Hematopoietic multipotent progenitor cell treated with erythropoietin and hydrocortisone succinate and interleukin-3 and kit ligand, for 17 days (in vitro differentiated cells): ENCODE results near the gene MRPL42.
"Not testable (repeated sequence)": the region's sequence is repeated elsewhere in the genome, so short reads cannot be mapped to it uniquely, and the experiment has no call there.

Experiments used
- DNase-seq: peaks from one replicate; pipeline ENCODE4 v3.0.0-alpha.2; 2015; ENCODE audit warnings: low spot score

The MRPL42 gene

DNA sequence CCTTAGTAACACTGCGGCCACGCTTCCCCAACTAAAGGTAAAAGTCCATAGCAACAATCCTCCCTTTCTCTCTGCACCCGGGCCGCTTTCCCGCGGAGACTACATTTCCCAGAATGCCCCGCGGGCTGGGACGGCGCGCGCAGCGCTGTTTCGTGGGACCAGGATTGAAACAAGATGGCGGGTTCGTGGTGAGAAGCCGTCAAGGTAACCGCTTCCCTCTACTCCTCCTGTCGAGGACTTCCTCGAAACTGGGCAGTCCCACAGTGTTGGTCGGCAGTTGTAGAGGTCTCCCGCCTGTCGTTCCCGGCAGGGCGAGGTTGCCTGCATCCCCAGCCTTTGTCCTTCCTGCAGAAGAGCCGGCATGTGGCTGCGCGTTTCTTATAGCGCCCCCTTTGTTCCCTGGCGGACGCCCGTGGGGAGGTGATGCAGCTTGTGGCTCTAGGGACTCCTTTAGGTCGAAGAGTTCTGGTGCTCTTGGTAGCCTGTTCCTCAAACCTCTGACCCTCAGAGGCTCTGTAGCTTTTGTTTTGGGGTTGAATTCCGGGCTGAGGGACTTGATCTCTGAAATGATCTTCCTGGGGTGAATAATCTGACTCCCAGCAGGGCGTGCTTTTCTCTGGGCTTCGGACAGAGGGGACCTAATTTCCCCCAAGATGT lies at the start of gene MRPL42:
Gene MRPL42, plus strand, starts transcription at position 164 of the 657 bp plus-strand sequence. CDS start 1,772 bp downstream, outside the sequence.
- DNase-seq: peak; percentile 92

DNA sequence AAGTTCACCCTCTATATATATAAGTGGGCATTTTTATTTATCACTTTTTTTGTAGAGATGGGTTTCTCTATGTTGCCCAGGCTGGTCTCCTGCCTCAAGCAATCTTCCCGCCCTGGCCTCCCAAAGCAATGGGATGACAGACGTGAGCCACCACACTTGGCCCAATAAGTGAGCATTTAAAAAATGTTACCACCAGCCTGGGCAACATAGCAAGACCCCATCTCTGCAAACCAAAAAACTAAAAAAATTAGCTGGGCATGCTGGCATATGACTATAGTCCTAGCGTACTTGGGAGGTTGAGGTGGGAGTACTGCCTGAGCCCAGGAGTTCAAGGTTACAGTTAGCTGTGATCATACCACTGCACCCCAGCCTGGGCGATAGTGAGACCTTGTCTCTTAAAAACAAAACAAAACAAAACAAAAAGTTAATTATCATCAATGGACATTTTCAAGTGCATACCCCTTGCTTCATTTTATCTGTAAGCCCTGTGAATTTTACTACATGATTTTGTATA lies 49.3 kb upstream of the MRPL42 start:
- no peak for DNase-seq

DNA sequence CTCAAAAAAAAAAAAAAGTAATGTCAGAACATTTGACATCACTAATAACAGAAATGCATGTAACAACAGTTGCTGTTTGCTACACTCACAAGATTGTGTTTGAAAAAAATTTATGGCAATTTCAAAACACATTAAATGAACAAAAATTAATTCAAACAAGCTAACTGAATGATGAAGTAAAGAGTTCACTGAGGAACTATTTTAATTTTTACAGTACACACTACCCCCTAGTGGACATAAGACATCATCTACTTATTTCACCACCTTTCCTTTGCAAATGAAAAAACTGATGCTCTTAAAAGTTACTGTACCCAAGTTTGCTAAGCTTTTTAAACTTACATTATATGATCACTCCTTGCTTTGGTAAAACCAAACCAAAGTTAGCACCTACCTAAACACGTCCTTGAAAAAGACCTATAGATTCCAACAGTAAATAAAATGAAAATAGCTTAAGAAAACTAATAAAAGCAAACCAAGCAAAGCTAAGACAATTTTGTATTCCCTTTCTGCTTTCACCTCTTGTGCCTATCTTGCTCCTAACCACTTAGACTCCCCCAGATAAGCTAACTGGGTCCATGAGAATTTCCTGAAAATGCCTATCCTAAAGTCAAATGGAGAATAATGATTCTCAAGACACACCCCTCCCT lies 47.8 kb upstream of the MRPL42 start:
- DNase-seq: peak; percentile 84

DNA sequence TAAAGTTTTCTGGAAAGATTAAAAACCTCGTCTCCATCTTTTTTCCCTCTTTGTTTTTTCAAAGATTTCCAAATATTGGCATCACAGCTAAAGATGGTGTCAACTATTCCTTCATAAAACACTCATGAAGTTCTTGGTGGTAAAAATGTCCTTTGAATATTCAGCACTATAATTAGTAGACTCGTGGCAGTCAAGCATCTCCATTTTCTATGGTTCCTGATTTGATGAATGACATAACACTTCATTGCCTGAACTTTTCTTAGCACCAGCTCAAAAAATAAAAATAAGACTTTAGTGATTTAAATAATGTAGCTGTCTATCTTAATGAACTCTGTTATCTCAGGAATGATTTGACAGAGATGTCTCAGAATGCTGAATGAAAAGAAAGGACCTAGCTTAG lies 45.3 kb upstream of the MRPL42 start:
- DNase-seq: no peak

DNA sequence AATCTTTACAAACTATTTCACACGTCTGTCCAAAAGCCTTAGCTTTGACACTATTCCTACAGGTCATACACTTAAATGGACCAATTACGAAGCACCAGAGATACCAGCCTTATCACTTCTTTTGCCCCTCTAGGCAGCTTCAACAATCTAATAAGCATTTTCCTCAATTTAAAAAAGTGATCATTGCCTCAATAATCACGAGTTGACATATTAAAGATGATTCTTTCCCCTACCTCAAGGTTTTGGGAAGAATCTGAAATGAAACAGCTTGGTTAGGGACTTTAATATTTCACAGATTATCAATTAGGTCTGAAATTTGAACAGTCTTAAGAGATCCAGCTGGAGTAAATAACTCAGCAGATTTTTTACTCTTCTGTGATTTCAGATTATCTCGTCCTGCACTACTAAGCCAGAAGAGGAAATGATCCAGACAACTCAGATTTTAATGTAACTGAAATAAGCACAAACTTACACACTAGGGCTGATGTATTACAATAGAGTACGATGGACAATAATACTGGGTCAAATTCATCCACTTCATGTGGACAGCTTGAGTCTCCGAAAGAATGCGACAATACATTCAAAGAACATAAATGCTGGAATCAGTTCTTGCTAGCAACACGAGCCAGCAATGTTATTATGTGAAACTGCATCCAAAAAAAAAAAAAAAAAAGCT lies 41.4 kb upstream of the MRPL42 start:
- no peak for DNase-seq

DNA sequence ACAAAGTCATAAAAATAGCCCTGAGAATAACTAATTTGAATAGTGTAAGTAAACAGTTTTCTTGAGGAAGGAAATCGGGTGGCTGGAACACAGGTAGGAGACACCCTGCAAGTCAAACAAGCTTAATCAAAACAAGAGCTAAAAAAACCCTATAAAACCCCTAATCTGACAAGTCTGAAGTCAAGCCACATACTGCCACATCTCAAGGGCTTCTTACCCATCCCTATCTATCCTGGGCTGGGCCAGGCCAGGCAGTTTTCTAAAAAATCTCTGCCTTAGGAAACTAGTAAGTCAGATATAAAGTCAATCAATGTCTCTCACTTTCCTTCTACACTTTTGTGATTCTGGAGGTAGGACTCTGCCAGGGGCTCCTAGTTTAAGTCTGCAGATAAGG lies 40.9 kb upstream of the MRPL42 start:
- no peak for DNase-seq

DNA sequence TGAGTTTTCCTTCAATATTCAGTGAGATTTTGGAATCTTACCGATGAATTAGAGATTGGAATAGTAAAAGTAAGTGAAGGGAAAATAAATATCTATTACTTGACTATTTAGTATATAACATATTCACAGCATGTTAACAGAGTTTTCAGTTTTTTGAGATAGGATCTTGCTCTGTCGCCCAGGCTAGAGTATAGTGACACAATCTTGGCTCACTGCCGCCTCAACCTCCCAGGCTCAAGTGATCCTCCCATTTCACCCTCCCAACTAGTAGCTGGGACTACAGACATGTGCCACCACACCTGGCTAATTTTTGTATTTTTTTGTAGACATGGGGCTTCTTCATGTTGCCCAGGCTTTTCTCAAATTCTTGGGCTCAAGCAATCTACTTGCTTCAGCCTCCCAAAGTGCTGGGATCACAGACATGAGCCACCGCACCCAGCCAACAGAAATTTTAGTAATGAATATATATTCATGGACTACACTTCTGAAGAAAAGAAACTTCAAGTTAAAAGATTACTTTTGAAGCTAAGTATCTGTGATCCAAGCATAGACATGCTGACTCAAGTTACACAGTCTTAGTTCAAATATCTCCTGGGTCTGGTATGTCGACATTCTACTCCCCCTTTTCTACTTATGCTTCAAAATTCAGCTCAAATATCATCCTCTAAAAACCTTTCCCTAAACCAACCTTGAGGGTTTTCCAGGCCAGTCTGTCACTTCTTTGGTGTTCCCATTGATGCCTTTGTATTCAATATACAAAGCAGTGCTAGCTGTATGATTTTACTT lies 39.3 kb upstream of the MRPL42 start:
- DNase-seq: no peak

DNA sequence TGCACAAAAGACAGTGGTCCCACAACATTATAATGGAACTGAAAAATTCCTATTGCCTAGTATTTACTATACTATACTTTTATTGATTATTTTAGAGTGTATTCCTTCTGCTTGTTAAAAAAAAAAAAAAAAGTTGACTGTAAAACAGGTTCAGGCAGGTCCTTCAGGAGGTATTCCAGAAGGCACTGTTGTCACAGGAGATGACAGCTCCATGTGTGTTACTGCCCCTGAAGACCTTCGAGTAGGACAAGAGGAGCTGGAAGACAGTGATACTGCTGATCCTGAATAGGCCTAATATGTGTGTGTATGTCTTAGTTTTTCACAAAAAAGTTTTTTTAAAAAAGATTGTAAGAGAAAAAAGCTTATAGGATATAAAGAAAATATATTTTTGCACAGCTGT lies 37.9 kb upstream of the MRPL42 start:
- no peak for DNase-seq

DNA sequence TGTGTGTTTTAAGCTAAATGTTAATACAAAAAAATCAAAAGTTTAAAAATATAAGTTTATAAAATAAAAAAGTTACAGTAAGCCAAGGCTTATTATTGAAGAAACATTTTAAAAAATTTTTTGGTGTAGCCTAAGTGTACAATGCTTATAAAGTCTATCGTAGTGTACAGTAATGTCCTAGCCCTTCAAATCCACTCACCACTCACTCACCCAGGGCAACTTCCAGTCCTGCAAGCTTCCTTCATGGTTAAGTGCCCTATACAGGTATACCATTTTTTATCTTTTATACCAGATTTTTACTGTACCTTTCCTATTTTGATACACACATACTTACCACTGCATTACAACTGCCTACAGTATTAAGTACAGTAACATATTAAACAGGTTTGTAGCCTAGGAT lies 37.5 kb upstream of the MRPL42 start:
- DNase-seq: no peak

DNA sequence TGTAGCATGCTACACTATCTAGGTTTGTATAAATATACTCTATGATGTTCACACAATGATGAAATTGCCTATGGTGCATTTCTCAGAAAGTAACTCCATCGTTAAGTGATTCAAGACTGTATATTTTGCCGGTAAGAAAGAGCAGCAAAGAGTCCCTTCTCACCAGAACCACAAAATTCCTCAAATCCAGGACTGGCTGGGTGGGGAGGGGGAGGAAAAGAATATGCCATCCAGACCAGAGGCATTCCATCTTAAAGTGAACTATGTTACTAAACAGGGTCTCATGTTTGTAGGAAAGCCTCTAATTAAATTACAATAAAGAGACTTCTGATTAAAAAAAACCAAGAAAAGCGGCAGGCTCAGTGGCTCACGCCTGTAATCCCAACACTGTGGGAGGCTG lies 37.0 kb upstream of the MRPL42 start:
- no peak for DNase-seq

DNA sequence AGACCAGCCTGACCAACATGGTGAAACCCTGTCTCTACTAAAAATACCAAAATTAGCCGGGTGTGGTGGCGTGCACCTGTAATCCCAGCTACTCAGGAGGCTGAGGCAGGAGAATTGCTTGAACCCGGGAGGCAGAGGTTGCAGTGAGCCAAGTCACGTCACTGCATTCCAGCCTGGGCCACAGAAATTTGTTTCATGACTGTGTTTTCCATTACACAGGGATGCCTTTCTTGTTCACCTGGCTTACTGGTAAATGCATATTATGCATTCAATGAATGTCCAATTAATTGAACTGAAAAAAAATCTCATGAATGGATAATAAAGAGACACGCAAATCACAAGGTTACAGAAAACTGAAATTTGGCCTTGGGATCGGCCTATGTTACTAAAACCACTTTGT lies 35.3 kb upstream of the MRPL42 start:
- DNase-seq: not testable (repeated sequence)

DNA sequence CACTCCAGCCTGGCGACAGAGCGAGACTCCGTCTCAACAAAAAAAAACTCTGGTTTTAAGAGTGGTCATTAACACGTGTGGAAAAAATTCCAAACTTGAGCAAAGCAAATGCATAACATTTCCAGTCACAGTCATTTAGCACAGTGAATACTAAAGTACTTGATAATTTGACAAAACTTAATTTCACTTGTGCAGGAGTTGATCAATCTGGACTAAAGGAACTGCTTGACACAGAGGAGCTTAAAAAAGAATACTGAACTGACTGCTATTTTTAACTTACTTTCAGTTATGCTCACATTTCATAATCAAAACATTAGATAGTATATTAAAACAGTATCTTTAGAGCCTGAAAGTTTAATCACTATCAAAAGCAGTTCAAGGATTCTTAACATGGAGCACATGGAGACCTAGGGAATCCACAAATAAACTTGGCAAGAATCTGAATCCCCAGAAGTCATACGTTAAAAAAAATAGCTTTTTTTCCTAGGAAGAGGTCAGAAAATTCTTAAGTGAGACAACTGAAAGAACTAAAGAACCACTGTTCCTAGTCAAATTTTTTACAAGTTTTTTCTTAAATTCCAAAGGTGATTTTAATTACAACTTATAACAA lies 33.0 kb upstream of the MRPL42 start:
- no peak for DNase-seq

DNA sequence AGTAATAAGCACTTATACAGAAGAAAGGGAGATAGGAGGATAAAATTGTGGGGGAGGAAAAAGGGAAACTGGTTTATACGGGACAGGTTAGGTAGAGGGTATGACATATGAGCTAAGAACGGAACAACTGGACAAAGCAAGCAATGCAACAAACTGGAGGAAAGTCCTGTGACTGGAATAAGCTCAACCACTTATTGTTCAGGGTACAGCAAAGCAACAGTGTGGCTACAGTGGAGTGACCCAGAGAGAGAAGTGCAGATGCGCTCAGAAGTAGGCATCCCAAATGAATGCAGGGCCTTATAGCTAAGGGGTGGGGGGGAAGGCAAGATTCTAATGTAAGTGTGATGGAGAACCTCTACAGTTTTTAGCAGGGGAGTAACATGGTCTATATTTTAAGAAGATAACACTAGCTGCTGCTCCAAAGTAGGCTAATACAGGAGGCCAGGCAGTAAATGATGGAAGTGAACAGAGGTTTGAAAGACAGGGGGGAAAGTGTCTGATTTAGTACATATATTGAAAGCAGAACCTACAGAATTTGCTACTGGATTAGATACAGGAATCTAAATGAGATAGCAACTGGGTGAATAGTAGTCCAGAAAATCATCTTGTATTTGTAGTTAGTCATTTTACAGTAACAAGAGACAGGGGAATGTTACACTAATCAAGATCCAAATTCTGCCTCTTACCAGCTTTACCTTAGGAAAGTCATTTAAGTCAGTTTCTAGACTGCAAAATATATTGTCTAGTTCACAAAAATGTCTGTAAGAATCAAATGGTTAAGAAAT lies 28.9 kb upstream of the MRPL42 start:
- no peak for DNase-seq

DNA sequence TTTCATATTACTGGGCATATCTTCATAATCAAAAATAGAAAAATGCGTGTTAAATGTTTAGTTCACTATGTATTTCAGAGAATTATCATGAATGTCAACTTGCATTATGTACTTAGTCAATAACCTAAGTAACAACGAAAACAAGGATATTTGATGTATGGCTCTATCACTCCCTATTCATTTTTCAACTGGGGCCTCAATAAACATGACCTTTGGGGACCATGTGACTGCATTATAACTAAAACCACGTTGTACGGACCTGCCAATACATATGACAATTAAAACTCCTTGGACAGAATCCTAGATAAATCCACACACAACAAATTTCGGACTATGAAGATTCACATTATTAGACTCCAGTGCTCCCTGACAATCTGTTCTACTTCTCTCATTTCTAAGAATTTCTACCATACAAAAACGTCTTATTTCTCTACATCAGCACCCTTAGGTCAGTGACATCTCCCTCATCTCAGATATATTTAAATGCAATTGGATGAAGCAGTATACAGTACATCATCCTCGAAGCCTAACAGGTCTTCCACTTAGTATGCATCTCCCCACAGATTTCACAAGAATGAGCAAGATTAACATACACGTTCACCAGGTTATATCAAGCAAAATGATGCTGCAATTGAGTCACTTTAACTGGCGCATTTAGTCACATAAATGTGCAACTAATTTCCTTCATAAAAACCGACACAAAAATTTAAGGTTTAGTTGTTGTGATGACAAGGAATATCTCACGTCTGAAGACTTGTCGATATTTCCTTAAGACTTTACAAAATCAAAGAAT lies 27.1 kb upstream of the MRPL42 start:
- DNase-seq: no peak

DNA sequence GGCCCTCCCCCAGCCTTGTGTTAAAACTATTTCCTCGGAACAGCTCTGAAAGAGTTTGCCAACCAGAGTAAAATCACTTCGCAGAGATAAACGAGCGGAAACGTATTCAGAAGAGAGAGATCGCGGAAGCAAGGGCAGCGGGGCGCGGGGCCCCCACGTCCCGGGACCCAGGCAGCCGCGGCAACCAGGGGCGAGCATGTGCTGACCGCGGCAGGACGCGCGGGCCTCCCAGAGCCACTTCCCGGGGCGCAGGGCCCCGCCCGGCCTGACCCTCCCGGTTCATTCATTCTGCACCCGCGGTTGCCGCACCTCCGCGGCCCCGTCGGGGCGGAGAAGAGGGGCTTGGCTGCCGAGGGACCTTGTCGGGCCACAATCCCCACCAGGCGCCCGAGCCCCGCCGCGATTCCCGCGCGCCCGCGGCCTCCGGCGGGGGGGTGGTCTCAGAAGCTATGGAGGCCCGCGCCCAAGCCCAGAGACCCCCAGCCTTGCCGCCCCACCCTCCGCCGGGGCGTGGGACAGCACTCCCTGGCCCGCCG lies 26.2 kb upstream of the MRPL42 start:
- DNase-seq: no peak

DNA sequence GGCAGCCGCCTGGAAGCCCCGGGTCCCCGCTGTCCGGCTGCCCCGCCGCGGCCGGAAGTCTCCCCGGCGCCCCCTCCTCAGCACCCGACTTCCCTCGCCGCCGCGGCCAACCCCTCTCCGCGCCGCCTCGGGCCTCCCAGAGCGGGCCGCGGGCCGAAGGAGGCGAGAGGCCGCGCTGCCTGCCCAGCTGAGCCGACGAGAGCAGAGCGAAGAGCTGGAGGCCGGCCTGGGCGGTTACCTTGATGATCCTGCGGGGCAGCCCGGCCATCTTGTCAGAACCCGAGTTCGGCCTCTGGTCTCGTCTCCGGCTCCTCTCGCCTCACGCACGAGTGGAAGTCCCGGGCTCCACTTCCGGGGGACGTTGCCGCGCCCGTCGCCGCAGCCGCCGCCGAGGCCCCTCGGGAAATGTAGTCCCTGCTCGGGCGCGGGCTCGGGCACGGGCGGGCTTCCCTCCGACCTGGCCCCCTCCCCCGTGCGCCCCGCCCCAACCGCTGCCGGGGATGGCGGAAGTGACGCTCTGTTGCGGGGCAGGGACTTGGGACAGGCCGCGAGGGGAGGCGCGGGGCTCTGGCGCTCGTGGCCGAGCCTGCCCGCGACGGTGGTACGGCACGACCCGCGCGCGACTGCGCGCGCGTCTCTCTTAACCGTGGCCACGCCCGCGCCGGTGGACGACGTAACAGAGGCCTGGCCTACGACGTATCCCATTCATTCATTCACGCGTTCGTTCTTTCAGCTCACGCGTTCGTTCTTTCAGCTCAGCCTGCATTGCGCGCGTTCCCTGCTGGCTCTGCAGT lies 25.5 kb upstream of the MRPL42 start, which contains the start of gene UBE2N:
Gene UBE2N, minus strand, starts transcription at position 331 of the 794 bp plus-strand sequence. Its CDS starts 63 bp downstream, at position 268.
- peak; percentile 79 for DNase-seq

DNA sequence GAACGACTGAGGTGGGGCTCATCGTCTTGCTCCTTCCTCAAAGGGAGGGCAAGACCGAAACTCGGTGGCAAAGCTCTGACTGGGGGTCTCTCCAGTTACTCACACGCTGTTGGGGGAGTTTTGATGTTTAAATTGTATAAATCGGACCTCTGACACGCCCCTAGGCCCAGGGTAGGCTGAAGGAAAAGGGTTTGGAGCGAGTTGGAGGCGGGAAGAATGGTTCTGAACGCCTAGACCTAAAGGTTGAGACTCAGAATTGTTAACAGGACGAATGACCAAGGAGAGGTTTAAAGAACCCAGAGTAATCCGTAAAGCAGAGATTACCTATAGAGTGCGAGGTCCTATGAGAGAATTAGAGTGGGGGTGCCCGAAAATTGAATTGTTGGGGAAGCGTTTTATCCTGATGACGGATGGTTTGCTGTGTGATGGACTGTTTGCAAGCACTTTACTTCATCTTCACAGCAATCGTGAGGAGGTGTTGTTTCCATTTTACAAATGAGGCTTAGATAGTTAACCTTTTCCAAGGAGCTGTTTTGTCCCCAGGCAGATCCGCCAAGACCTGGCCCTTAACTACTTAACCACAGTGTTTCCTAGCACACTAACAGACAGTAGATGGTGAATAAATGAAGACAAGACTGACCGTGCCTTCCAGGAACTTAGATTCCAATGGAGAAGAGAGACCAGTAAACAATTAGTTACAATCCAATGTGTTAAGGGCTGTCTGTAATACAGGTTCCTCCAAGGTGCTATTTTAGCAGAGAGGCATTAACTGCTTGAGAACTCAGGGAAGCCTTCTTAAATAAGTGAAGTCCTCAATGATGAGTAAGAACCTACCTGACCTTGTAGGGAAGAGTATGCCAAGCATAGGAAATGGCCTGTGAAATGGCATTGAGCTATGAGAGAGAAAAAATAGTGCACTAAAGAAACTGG lies 24.6 kb upstream of the MRPL42 start:
- no peak for DNase-seq

DNA sequence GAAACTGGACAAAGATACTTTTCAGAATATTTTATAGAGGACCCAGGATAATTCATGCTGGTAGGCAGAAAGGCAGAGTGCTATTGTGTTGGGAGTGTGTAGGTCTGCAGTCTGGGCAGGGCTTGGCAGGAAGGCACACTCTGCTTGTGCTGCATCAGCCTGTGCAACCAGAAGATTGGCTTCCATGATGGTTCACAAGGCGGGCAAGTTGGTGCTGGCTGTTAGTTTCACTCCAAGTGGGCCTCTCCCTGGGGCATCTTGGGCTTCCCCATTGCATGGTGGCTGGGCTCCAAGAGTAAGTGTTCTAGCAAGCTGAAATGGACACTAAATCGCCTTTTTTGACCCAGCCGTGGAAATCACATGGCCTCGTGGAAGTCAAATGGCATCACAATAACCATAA lies 23.7 kb upstream of the MRPL42 start:
- no peak for DNase-seq
